K562 (cell line): ENCODE results near the gene SLC9A1. TPM values are rescaled to one million over a fixed set of nuclear protein-coding genes. Genes with fewer than 3 reads are reported as not detected.
A peak's percentile ranks its signal among the peaks of the same experiment; 100 is the strongest.

Experiments used
- ARID2 ChIP-seq: fragments of 450-650 bp; IDR thresholded peaks from 2 replicates; pipeline ENCODE4 v1.6.1; 2017; ENCODE audit warnings: antibody characterized with exemption, mild to moderate bottlenecking
- ATF7 ChIP-seq: fragments of 450-650 bp; IDR thresholded peaks from 2 replicates; pipeline ENCODE4 v1.7.1; 2014; ENCODE audit warnings: mild to moderate bottlenecking, moderate library complexity
- BMI1 ChIP-seq: fragments of 150-350 bp; IDR thresholded peaks from 2 replicates; pipeline ENCODE4 v1.6.1; 2014; ENCODE audit warnings: low read length
- ETV1 ChIP-seq: fragments of 450-650 bp; conservative IDR thresholded peaks from 2 replicates; pipeline ENCODE4 v1.6.1; 2016; ENCODE audit warnings: missing genetic modification characterization, control low read depth, low read depth, missing compliant biosample characterization
- HDAC3 ChIP-seq: fragments of 450-650 bp; IDR thresholded peaks from 2 replicates; pipeline ENCODE4 v1.6.1; 2018; ENCODE audit warnings: borderline replicate concordance, mild to moderate bottlenecking, moderate library complexity; ENCODE audit not compliant: partially characterized antibody
- JUN ChIP-seq, 2 experiments: sonication (generic) in 1 of 2; formaldehyde crosslinking in 1 of 2; IDR thresholded peaks; 2 replicates each; pipeline versions ENCODE4 v1.6.1 to v1.8.0; 2012 to 2022; ENCODE audit warnings: borderline replicate concordance in 2 of 2, mild to moderate bottlenecking in 2 of 2, improper control_type of control experiment in 1 of 2, low read depth in 1 of 2, low read length in 1 of 2, missing genetic modification reagents in 1 of 2
- MYBL2 ChIP-seq, 2 experiments: fragments of 450-650 bp in 1 of 2; sonication (generic) in 1 of 2; formaldehyde crosslinking in 1 of 2; IDR thresholded peaks; 2 replicates each; pipeline versions ENCODE4 v1.6.1 to v1.8.1; 2017 to 2022; ENCODE audit warnings: borderline replicate concordance in 1 of 2, inconsistent platforms in 1 of 2, low read depth in 1 of 2, mild to moderate bottlenecking in 1 of 2, missing genetic modification reagents in 1 of 2, moderate library complexity in 1 of 2
- MYNN ChIP-seq, 2 experiments: sonication (generic); formaldehyde crosslinking in 1 of 2; IDR thresholded peaks; 2 replicates each; pipeline versions ENCODE4 v1.5.0 to v1.6.1; 2016 to 2020; ENCODE audit warnings: antibody characterized with exemption in 1 of 2, missing genetic modification reagents in 1 of 2
- POLR2B ChIP-seq: fragments of 450-650 bp; IDR thresholded peaks from 2 replicates; pipeline ENCODE4 v1.6.1; 2018; ENCODE audit warnings: low read depth; ENCODE audit not compliant: partially characterized antibody
- RAD21 ChIP-seq, 2 experiments: fragments of 250-450 bp in 1 of 2; fragments of 450-650 bp in 1 of 2; sonication (Bioruptor Pico) in 1 of 2; formaldehyde crosslinking in 1 of 2; IDR thresholded peaks in 1 of 2; conservative IDR thresholded peaks in 1 of 2; 2 replicates each; pipeline versions ENCODE4 v1.4.0 to v1.8.0; 2020 to 2022; ENCODE audit warnings: mild to moderate bottlenecking in 2 of 2, moderate library complexity in 1 of 2
- RB1 ChIP-seq: fragments of 450-650 bp; IDR thresholded peaks from 2 replicates; pipeline ENCODE4 v1.6.1; 2017; ENCODE audit warnings: low read depth, mild to moderate bottlenecking
- TAL1 ChIP-seq: fragments of 450-650 bp; IDR thresholded peaks from 2 replicates; pipeline ENCODE4 v1.6.1; 2016; ENCODE audit warnings: mild to moderate bottlenecking
- ZNF384 ChIP-seq: IDR thresholded peaks from 2 replicates; pipeline ENCODE4 v1.6.1; 2012; ENCODE audit warnings: low read depth, low read length, improper control_type of control experiment
- ZNF507 ChIP-seq: conservative IDR thresholded peaks from 2 replicates; pipeline ENCODE4 v1.6.1; 2017; ENCODE audit warnings: missing genetic modification characterization, missing compliant biosample characterization
- ZNF57 ChIP-seq: fragments of 450-650 bp; formaldehyde crosslinking; IDR thresholded peaks from 2 replicates; pipeline ENCODE4 v1.4.0; 2020; ENCODE audit warnings: mild to moderate bottlenecking, moderate library complexity
- polyA plus RNA-seq, 8 experiments: library from polyadenylated mRNA; depleted of rRNA in 4 of 8; stranded (reverse) in 5 of 8; unstranded in 3 of 8; fragments of >200 nt; fragmentation: Nextera tagmentation in 2 of 8; fragmentation: Illumina TruSeq in 1 of 8; extraction: Ambion mirVana in 2 of 8; extraction: Trizol in 1 of 8; gene quantifications; 2 replicates each; pipeline versions ENCODE4 v1.2.1 to v1.2.3, GENCODE V29; 2011 to 2014; ENCODE audit warnings: inconsistent platforms in 1 of 8, missing spikeins in 1 of 8
- total RNA-seq, 7 experiments: library from RNA; depleted of rRNA in 6 of 7; stranded (reverse); fragments of >200 nt in 6 of 7; fragmentation: Illumina TruSeq in 2 of 7; extraction: Trizol in 2 of 7; gene quantifications; 2 replicates each; pipeline versions ENCODE4 v1.2.1 to v1.2.3, GENCODE V29; 2011 to 2021; ENCODE audit warnings: low replicate concordance in 1 of 7
- TF ChIP-seq, protein P1 (sequence below): sonication (generic); formaldehyde crosslinking; IDR thresholded peaks from 2 replicates; pipeline ENCODE4 v1.9.0; 2022; ENCODE audit warnings: mild to moderate bottlenecking, missing genetic modification reagents
- TF ChIP-seq, protein P2 (sequence below): sonication (generic); formaldehyde crosslinking; IDR thresholded peaks from 2 replicates; pipeline ENCODE4 v1.8.0; 2022; ENCODE audit warnings: missing genetic modification reagents, mild to moderate bottlenecking, moderate library complexity, borderline replicate concordance
- TF ChIP-seq, protein P3 (sequence below): fragments of 450-650 bp; IDR thresholded peaks from 2 replicates; pipeline ENCODE4 v1.6.1; 2016; ENCODE audit warnings: antibody characterized with exemption
- TF ChIP-seq, protein P4 (sequence below): fragments of 450-650 bp; IDR thresholded peaks from 2 replicates; pipeline ENCODE4 v1.6.1; 2016; ENCODE audit warnings: low read depth, mild to moderate bottlenecking, moderate library complexity
- TF ChIP-seq, protein P5 (sequence below): IDR thresholded peaks from 2 replicates; pipeline ENCODE4 v1.6.1; 2011; ENCODE audit warnings: borderline replicate concordance, low read depth, mild to moderate bottlenecking, moderate library complexity, low read length; ENCODE audit not compliant: insufficient read depth, poor library complexity, severe bottlenecking

SLC9A1 gene
- total and polyA plus RNA-seq, 9 of the 15 experiments (the other 6 are each of a cell fraction or from before 2014, with no cell fraction given), result 0.59 to 14.4 (median 2.0) TPM

DNA sequence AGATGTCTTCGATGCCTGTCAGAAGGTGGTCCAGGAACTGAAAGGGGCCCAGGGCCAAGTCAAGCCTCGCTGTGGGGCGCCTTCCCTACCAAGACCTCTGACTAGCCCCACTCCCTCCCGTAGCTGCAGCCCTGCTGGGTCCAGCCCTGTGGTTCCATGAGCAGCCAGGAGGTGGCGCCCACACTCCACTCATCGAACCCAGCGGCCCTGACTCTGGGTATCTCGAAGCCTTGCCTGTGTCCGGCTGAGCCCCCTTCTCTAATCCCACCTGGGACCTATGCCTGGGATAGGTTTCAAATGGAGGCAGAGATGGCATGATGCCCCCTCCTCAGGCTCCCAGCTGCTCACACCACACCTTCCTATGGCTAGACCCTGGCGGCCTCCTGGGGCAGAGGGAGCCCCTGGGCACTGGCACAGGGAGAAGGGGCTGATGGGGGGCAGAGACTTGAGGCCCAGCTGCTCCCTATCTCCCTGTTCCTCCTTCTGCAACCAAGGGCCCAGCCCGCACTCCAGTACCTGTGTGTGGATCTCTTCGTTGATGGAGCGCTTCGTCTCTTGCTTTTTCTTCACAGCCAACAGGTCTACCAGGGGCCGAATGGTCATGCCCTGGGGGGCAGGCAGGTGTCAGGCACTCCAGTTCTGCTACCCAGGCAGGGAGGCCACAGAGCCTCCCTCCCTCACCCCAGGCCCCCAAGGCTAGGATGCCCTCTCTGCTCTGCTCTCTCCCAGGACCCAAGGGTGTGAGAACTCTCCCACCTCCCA is 52.0 kb downstream of the SLC9A1 start (continued):
- TF ChIP-seq, protein P1, sequence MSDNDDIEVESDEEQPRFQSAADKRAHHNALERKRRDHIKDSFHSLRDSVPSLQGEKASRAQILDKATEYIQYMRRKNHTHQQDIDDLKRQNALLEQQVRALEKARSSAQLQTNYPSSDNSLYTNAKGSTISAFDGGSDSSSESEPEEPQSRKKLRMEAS, result peak; percentile 52; the same call in 1 of the 2 replicates
- peak; percentile 84; the same call in 1 of the 2 replicates for TF ChIP-seq RB1
- peak; percentile 35; the same call in 1 of the 2 replicates for TF ChIP-seq JUN (IDR thresholded peaks at IDR 0.05; ENCODE audit: borderline replicate concordance, low read depth, low read length)
- TF ChIP-seq JUN (CRISPR knock-in tag; IDR thresholded peaks at IDR 0.05; ENCODE audit: borderline replicate concordance), result no peak
- TF ChIP-seq, protein P2, sequence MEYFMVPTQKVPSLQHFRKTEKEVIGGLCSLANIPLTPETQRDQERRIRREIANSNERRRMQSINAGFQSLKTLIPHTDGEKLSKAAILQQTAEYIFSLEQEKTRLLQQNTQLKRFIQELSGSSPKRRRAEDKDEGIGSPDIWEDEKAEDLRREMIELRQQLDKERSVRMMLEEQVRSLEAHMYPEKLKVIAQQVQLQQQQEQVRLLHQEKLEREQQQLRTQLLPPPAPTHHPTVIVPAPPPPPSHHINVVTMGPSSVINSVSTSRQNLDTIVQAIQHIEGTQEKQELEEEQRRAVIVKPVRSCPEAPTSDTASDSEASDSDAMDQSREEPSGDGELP, result peak; percentile 58; the same call in 1 of the 2 replicates
- TF ChIP-seq MYBL2 (IDR thresholded peaks at IDR 0.05; ENCODE audit: low read depth), result no peak
- 0 out of 2 replicates have a peak, but pooled peaks have one; percentile 27 for TF ChIP-seq MYBL2 (CRISPR knock-in tag; IDR thresholded peaks at IDR 0.05; ENCODE audit: borderline replicate concordance)
- no peak for TF ChIP-seq ZNF57 (CRISPR knock-in tag)
- 0 out of 2 replicates have a peak, but pooled peaks have one; percentile 27 for TF ChIP-seq ATF7
- TF ChIP-seq RAD21 (CRISPR knock-in tag; conservative IDR thresholded peaks at IDR 0.05 in 1 of 2, IDR thresholded peaks at IDR 0.05 in 1 of 2), result peak; percentile 95 to 98
- TF ChIP-seq ARID2, result peak; percentile 81
- no peak for TF ChIP-seq HDAC3
- TF ChIP-seq POLR2B, result no peak
- peak; percentile 58; the same call in 1 of the 2 replicates for TF ChIP-seq ZNF384
- TF ChIP-seq, protein P3, sequence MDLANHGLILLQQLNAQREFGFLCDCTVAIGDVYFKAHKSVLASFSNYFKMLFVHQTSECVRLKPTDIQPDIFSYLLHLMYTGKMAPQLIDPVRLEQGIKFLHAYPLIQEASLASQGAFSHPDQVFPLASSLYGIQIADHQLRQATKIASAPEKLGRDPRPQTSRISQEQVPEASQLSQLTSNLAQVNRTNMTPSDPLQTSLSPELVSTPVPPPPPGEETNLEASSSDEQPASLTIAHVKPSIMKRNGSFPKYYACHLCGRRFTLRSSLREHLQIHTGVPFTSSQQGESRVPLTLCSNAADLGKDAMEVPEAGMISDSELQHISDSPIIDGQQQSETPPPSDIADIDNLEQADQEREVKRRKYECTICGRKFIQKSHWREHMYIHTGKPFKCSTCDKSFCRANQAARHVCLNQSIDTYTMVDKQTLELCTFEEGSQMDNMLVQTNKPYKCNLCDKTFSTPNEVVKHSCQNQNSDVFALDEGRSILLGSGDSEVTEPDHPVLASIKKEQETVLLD, result no peak
- TF ChIP-seq, protein P4, sequence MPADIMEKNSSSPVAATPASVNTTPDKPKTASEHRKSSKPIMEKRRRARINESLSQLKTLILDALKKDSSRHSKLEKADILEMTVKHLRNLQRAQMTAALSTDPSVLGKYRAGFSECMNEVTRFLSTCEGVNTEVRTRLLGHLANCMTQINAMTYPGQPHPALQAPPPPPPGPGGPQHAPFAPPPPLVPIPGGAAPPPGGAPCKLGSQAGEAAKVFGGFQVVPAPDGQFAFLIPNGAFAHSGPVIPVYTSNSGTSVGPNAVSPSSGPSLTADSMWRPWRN, result no peak
- no peak for TF ChIP-seq BMI1
- TF ChIP-seq ETV1 (tag), result no peak
- peak; percentile 68; the same call in 1 of the 2 replicates for TF ChIP-seq MYNN (IDR thresholded peaks at IDR 0.05)
- no peak for TF ChIP-seq MYNN (CRISPR knock-in tag; IDR thresholded peaks at IDR 0.05)
- no peak for TF ChIP-seq TAL1
- no peak for TF ChIP-seq ZNF507 (tag)
- TF ChIP-seq, protein P5, sequence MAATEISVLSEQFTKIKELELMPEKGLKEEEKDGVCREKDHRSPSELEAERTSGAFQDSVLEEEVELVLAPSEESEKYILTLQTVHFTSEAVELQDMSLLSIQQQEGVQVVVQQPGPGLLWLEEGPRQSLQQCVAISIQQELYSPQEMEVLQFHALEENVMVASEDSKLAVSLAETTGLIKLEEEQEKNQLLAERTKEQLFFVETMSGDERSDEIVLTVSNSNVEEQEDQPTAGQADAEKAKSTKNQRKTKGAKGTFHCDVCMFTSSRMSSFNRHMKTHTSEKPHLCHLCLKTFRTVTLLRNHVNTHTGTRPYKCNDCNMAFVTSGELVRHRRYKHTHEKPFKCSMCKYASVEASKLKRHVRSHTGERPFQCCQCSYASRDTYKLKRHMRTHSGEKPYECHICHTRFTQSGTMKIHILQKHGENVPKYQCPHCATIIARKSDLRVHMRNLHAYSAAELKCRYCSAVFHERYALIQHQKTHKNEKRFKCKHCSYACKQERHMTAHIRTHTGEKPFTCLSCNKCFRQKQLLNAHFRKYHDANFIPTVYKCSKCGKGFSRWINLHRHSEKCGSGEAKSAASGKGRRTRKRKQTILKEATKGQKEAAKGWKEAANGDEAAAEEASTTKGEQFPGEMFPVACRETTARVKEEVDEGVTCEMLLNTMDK, result peak; percentile 39
